GM23338 (cell line): ENCODE data around the gene KRT37. TPM values are rescaled to one million over a fixed set of nuclear protein-coding genes. Genes with fewer than 3 reads are reported as not detected.
A peak's percentile ranks its signal among the peaks of the same experiment; 100 is the strongest.

Source experiments
- ATAC-seq: fragments of 200-7000 bp; cut with Tn5 transposase; 3 replicates; pipeline ENCODE4 v1.9.1; 2020
- DNase-seq: peaks from one replicate; pipeline ENCODE4 v3.0.0-alpha.2; 2015; ENCODE audit warnings: low spot score
- H2AFZ ChIP-seq: fragments of 200-600 bp; sonication (generic); 2 replicates; pipeline ENCODE4 v1.8.0; 2016; ENCODE audit warnings: antibody characterized with exemption, mild to moderate bottlenecking, moderate library complexity
- H3F3A ChIP-seq: fragments of 200-600 bp; sonication (generic); replicated peaks from 2 replicates; pipeline ENCODE4 v1.8.0; 2017; ENCODE audit warnings: antibody characterized with exemption, mixed run types, low read depth
- H3K27ac ChIP-seq: fragments of 200-600 bp; sonication (generic); 2 replicates; pipeline ENCODE4 v1.6.1; 2016; ENCODE audit warnings: low read depth
- H3K27me3 ChIP-seq: fragments of 200-600 bp; sonication (generic); 2 replicates; pipeline ENCODE4 v1.8.0; 2016; ENCODE audit warnings: mild to moderate bottlenecking, mixed run types, moderate library complexity; ENCODE audit not compliant: insufficient read depth
- H3K36me3 ChIP-seq: fragments of 200-600 bp; sonication (generic); 2 replicates; pipeline ENCODE4 v1.8.0; 2016; ENCODE audit warnings: mild to moderate bottlenecking; ENCODE audit not compliant: insufficient read depth
- H3K4me1 ChIP-seq: fragments of 200-600 bp; sonication (generic); 2 replicates; pipeline ENCODE4 v1.8.0; 2016; ENCODE audit warnings: mild to moderate bottlenecking, moderate library complexity; ENCODE audit not compliant: insufficient read depth
- H3K4me2 ChIP-seq: fragments of 200-600 bp; sonication (generic); 2 replicates; pipeline ENCODE4 v1.7.1; 2017; ENCODE audit warnings: mixed run types
- H3K4me3 ChIP-seq: fragments of 200-600 bp; sonication (generic); 2 replicates; pipeline ENCODE4 v1.6.1; 2016; ENCODE audit warnings: mixed run types
- H3K79me2 ChIP-seq: fragments of 200-600 bp; sonication (generic); replicated peaks from 2 replicates; pipeline ENCODE4 v1.8.0; 2017; ENCODE audit warnings: mild to moderate bottlenecking; ENCODE audit not compliant: insufficient read depth
- H3K9me2 ChIP-seq: fragments of 200-600 bp; sonication (generic); 2 replicates; pipeline ENCODE4 v1.8.0; 2017; ENCODE audit not compliant: insufficient read depth
- H4K20me1 ChIP-seq: fragments of 200-600 bp; sonication (generic); replicated peaks from 2 replicates; pipeline ENCODE4 v1.8.0; 2017; ENCODE audit warnings: mild to moderate bottlenecking; ENCODE audit not compliant: insufficient read depth
- H3K27ac Mint-ChIP-seq: 2 replicates; pipeline ENCODE4 v1.8.0; 2020; ENCODE audit warnings: inconsistent platforms, mild to moderate bottlenecking, moderate library complexity, mixed read lengths
- H3K27me3 Mint-ChIP-seq: 3 replicates; pipeline ENCODE4 v1.8.0; 2022; ENCODE audit warnings: low read depth, mild to moderate bottlenecking, moderate library complexity, mixed read lengths, inconsistent platforms; ENCODE audit not compliant: insufficient read depth, poor library complexity
- H3K36me3 Mint-ChIP-seq: 3 replicates; pipeline ENCODE4 v1.8.0; 2021; ENCODE audit warnings: low read depth, mild to moderate bottlenecking, inconsistent platforms, moderate library complexity, mixed read lengths
- H3K4me1 Mint-ChIP-seq: 3 replicates; pipeline ENCODE4 v1.8.0; 2020; ENCODE audit warnings: mild to moderate bottlenecking, inconsistent platforms, mixed read lengths
- H3K4me3 Mint-ChIP-seq: 3 replicates; pipeline ENCODE4 v1.8.0; 2021; ENCODE audit warnings: moderate library complexity, mild to moderate bottlenecking, inconsistent platforms, mixed read lengths
- H3K9me3 Mint-ChIP-seq: 3 replicates; pipeline ENCODE4 v1.8.0; 2020; ENCODE audit warnings: moderate library complexity, mild to moderate bottlenecking, inconsistent platforms, mixed read lengths
- CREB1 ChIP-seq: fragments of 250-450 bp; sonication (Bioruptor Pico); IDR thresholded peaks from 2 replicates; pipeline ENCODE4 v1.5.0; 2020; ENCODE audit warnings: low read depth, mild to moderate bottlenecking, moderate library complexity
- EZH2 ChIP-seq: fragments of 200-600 bp; sonication (generic); IDR thresholded peaks from one replicate; pipeline ENCODE4 v1.8.0; 2017; ENCODE audit warnings: antibody characterized with exemption, mild to moderate bottlenecking, low read depth; ENCODE audit not compliant: unreplicated experiment
- JUNB ChIP-seq: IDR thresholded peaks from one replicate; pipeline ENCODE4 v1.6.1; 2016; ENCODE audit warnings: antibody characterized with exemption; ENCODE audit not compliant: unreplicated experiment
- NANOG ChIP-seq: IDR thresholded peaks from 2 replicates; pipeline ENCODE4 v1.6.1; 2016; ENCODE audit warnings: antibody characterized with exemption, borderline replicate concordance
- POLR2AphosphoS5 ChIP-seq: IDR thresholded peaks from 2 replicates; pipeline ENCODE4 v1.6.1; 2016; ENCODE audit warnings: antibody characterized with exemption, low read depth
- STAT1 ChIP-seq: IDR thresholded peaks from one replicate; pipeline ENCODE4 v1.6.1; 2016; ENCODE audit warnings: antibody characterized with exemption; ENCODE audit not compliant: unreplicated experiment
- ZNF114 ChIP-seq: fragments of 250-450 bp; sonication (Bioruptor Pico); IDR thresholded peaks from 2 replicates; pipeline ENCODE4 v1.5.0; 2020; ENCODE audit warnings: mild to moderate bottlenecking, moderate library complexity
- ZNF462 ChIP-seq: fragments of 250-450 bp; sonication (Bioruptor Pico); IDR thresholded peaks from 2 replicates; pipeline ENCODE4 v1.5.0; 2020; ENCODE audit warnings: mild to moderate bottlenecking, moderate library complexity
- polyA plus RNA-seq: library from polyadenylated mRNA; unstranded; fragments of >200 nt; fragmentation: Nextera tagmentation; extraction: Ambion mirVana; gene quantifications from 2 replicates; pipeline ENCODE4 v1.2.1, GENCODE V29; 2016
- total RNA-seq: library from RNA; depleted of rRNA; stranded (reverse); fragments of >200 nt; shearing (Covaris generic); gene quantifications from 2 replicates; pipeline ENCODE4 v1.2.3, GENCODE V29; 2014
- TF ChIP-seq, protein P1 (sequence below): IDR thresholded peaks from 2 replicates; pipeline ENCODE4 v1.6.1; 2016; ENCODE audit warnings: antibody characterized with exemption
- TF ChIP-seq, protein P2 (sequence below): IDR thresholded peaks from one replicate; pipeline ENCODE4 v1.6.1; 2018; ENCODE audit warnings: antibody characterized with exemption; ENCODE audit not compliant: unreplicated experiment

Gene KRT37
- total and polyA plus RNA-seq, 2 experiments from 2014 or later: not detected

DNA sequence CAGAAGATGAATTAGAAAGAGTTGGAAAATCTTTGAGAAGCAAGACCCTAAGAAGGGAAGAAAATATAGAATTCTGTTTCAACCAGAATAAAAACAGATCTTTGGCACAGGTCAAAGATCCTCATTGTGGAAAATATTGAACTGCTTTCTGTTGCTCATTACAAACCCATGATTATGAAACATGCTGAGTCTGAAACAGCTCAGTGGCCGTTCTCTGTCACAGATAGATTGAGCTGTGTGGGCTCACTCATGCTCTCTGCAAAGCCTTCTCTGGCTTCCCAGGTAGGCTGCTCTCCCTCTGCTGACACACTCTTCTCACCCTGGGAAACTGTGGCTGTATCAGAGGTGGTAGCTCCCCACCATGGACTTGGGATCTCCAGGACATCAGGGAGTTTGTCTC, 19.8 kb upstream of the KRT37 start:
- Histone ChIP-seq H3K36me3 (no peaks in the 10 kb centered on the region), H3K4me2 (no peak overlapping the region), H2AFZ (no peak overlapping the region), H3F3A (no peaks in the 10 kb centered on the region), H3K27ac (no peak overlapping the region), H3K79me2 (no peaks in the 10 kb centered on the region), H4K20me1 (no peaks in the 10 kb centered on the region), H3K27me3 (no peaks in the 10 kb centered on the region), H3K4me3 (no peak overlapping the region), H3K4me1 (no peaks in the 10 kb centered on the region), H3K9me2 (0 out of 2 replicates have a peak, but pooled peaks cover 11% of the 10 kb centered on the region)
- Mint-ChIP-seq H3K9me3 (peaks cover 4% of the 10 kb centered on the region; the same call in 2 of the 3 replicates), H3K4me3 (no peak overlapping the region), H3K36me3 (no peaks in the 10 kb centered on the region), H3K27ac (no peak overlapping the region), H3K27me3 (peaks cover 2% of the 10 kb centered on the region), H3K4me1 (no peaks in the 10 kb centered on the region)
- TF ChIP-seq ZNF462 (CRISPR knock-in tag) (no peak), CREB1 (CRISPR knock-in tag) (no peak)
- no peak for ATAC-seq
- DNase-seq: no peak

GRCh38 chr17:41442739-41443138, 18.4 kb upstream of the KRT37 start:
- H3K4me1 Mint-ChIP-seq: no peaks in the 10 kb centered on the region
- Histone ChIP-seq H3K27me3 (no peaks in the 10 kb centered on the region), H3K27ac (no peak overlapping the region), H3K4me3 (no peak overlapping the region), H3K4me1 (no peaks in the 10 kb centered on the region), H2AFZ (0 out of 2 replicates have a peak overlapping the region, but pooled peaks have one; percentile 32), H3K79me2 (no peaks in the 10 kb centered on the region), H3K9me2 (0 out of 2 replicates have a peak, but pooled peaks cover 11% of the 10 kb centered on the region), H3K4me2 (no peak overlapping the region), H3K36me3 (no peaks in the 10 kb centered on the region), H4K20me1 (no peaks in the 10 kb centered on the region), H3F3A (no peaks in the 10 kb centered on the region)
- no peaks in the 10 kb centered on the region for H3K36me3 Mint-ChIP-seq
- DNase-seq: no peak
- no peak for ATAC-seq
- peaks cover 4% of the 10 kb centered on the region; the same call in 2 of the 3 replicates for H3K9me3 Mint-ChIP-seq
- H3K27me3 Mint-ChIP-seq: no peaks in the 10 kb centered on the region
- no peak overlapping the region for H3K4me3 Mint-ChIP-seq
- no peak overlapping the region for H3K27ac Mint-ChIP-seq
- TF ChIP-seq STAT1: no peak
- TF ChIP-seq, protein P1, sequence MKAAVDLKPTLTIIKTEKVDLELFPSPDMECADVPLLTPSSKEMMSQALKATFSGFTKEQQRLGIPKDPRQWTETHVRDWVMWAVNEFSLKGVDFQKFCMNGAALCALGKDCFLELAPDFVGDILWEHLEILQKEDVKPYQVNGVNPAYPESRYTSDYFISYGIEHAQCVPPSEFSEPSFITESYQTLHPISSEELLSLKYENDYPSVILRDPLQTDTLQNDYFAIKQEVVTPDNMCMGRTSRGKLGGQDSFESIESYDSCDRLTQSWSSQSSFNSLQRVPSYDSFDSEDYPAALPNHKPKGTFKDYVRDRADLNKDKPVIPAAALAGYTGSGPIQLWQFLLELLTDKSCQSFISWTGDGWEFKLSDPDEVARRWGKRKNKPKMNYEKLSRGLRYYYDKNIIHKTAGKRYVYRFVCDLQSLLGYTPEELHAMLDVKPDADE: no peak
- TF ChIP-seq POLR2AphosphoS5: no peak
- no peak for TF ChIP-seq ZNF114 (CRISPR knock-in tag)
- TF ChIP-seq NANOG: no peak
- TF ChIP-seq, protein P2, sequence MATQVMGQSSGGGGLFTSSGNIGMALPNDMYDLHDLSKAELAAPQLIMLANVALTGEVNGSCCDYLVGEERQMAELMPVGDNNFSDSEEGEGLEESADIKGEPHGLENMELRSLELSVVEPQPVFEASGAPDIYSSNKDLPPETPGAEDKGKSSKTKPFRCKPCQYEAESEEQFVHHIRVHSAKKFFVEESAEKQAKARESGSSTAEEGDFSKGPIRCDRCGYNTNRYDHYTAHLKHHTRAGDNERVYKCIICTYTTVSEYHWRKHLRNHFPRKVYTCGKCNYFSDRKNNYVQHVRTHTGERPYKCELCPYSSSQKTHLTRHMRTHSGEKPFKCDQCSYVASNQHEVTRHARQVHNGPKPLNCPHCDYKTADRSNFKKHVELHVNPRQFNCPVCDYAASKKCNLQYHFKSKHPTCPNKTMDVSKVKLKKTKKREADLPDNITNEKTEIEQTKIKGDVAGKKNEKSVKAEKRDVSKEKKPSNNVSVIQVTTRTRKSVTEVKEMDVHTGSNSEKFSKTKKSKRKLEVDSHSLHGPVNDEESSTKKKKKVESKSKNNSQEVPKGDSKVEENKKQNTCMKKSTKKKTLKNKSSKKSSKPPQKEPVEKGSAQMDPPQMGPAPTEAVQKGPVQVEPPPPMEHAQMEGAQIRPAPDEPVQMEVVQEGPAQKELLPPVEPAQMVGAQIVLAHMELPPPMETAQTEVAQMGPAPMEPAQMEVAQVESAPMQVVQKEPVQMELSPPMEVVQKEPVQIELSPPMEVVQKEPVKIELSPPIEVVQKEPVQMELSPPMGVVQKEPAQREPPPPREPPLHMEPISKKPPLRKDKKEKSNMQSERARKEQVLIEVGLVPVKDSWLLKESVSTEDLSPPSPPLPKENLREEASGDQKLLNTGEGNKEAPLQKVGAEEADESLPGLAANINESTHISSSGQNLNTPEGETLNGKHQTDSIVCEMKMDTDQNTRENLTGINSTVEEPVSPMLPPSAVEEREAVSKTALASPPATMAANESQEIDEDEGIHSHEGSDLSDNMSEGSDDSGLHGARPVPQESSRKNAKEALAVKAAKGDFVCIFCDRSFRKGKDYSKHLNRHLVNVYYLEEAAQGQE: no peak
- TF ChIP-seq EZH2: no peak
- TF ChIP-seq JUNB: no peak
